ENCODE measurements around the gene AGR2. TPM values are rescaled to one million over a fixed set of nuclear protein-coding genes. Genes with fewer than 3 reads are reported as not detected.

The AGR2 gene
- total RNA-seq, 1 donor from 2014 or later, result not detected

GRCh38 chr7:16805441-16805840, 642 bp upstream of the AGR2 start:
- no peak for DNase-seq (ENCODE audit: low spot score)
- Mint-ChIP-seq H3K27me3 (ENCODE audit: insufficient read depth) (peaks cover 11% of the 10 kb centered on the region), H3K9me3 (no peaks in the 10 kb centered on the region), H3K36me3 (ENCODE audit: low read depth) (no peaks in the 10 kb centered on the region), H3K4me3 (no peak overlapping the region), H3K27ac (no peak overlapping the region), H3K4me1 (ENCODE audit: low read depth) (no peaks in the 10 kb centered on the region)
- intact Hi-C loops (cut with micrococcal nuclease), result no loop called here

GRCh38 chr7:16803881-16804673, 722 bp downstream of the AGR2 start:
- no peak overlapping the region for H3K4me3 Mint-ChIP-seq
- no peaks in the 10 kb centered on the region for H3K9me3 Mint-ChIP-seq
- intact Hi-C loops (cut with micrococcal nuclease), result no loop called here

GRCh38 chr7:16803125-16803524, 1.7 kb downstream of the AGR2 start:
- DNase-seq (ENCODE audit: low spot score), result no peak
- Mint-ChIP-seq H3K9me3 (no peaks in the 10 kb centered on the region), H3K27ac (no peak overlapping the region), H3K4me3 (no peak overlapping the region), H3K36me3 (ENCODE audit: low read depth) (no peaks in the 10 kb centered on the region), H3K4me1 (ENCODE audit: low read depth) (no peaks in the 10 kb centered on the region), H3K27me3 (ENCODE audit: insufficient read depth) (peaks cover 4% of the 10 kb centered on the region)
- intact Hi-C loops (cut with micrococcal nuclease), result no loop called here

More at GRCh38 chr7:16803881-16804673, 722 bp downstream of the AGR2 start:
- DNase-seq (ENCODE audit: low spot score), result no peak
- Mint-ChIP-seq H3K36me3 (ENCODE audit: low read depth) (no peaks in the 10 kb centered on the region), H3K27me3 (ENCODE audit: insufficient read depth) (peaks cover 7% of the 10 kb centered on the region), H3K27ac (no peak overlapping the region), H3K4me1 (ENCODE audit: low read depth) (no peaks in the 10 kb centered on the region)

- no peak for DNase-seq (ENCODE audit: low spot score)
- no peaks in the 10 kb centered on the region for H3K4me1 Mint-ChIP-seq (ENCODE audit: low read depth)
- intact Hi-C loops (cut with micrococcal nuclease), result loop anchor here (1.0 kb wide), 1 partner anchor 117 kb away; no protein-coding TSS in a partner anchor
- H3K36me3 Mint-ChIP-seq (ENCODE audit: low read depth), result no peaks in the 10 kb centered on the region
- H3K27ac Mint-ChIP-seq, result no peak overlapping the region
- H3K9me3 Mint-ChIP-seq, result no peaks in the 10 kb centered on the region
- peaks cover 1% of the 10 kb centered on the region for H3K27me3 Mint-ChIP-seq (ENCODE audit: insufficient read depth)
- H3K4me3 Mint-ChIP-seq, result no peak overlapping the region
These were observed 3.2 kb downstream of the AGR2 start for GRCh38 chr7:16801579-16801978.

GRCh38 chr7:16801111-16801542, 3.7 kb downstream of the AGR2 start:
- H3K4me1 Mint-ChIP-seq (ENCODE audit: low read depth), result no peaks in the 10 kb centered on the region
- no peaks in the 10 kb centered on the region for H3K36me3 Mint-ChIP-seq (ENCODE audit: low read depth)
- no peak for DNase-seq (ENCODE audit: low spot score)
- H3K9me3 Mint-ChIP-seq, result no peaks in the 10 kb centered on the region
- no peak overlapping the region for H3K27ac Mint-ChIP-seq
- no peak overlapping the region for H3K4me3 Mint-ChIP-seq
- H3K27me3 Mint-ChIP-seq (ENCODE audit: insufficient read depth), result peaks cover 4% of the 10 kb centered on the region
- intact Hi-C loops (cut with micrococcal nuclease), result loop anchor here (1.0 kb wide), 1 partner anchor 117 kb away; no protein-coding TSS in a partner anchor

GRCh38 chr7:16795624-16796023, 9.2 kb downstream of the AGR2 start:
- no peaks in the 10 kb centered on the region for H3K36me3 Mint-ChIP-seq (ENCODE audit: low read depth)
- DNase-seq (ENCODE audit: low spot score), result no peak
- no peaks in the 10 kb centered on the region for H3K9me3 Mint-ChIP-seq
- H3K27ac Mint-ChIP-seq, result no peak overlapping the region
- intact Hi-C loops (cut with micrococcal nuclease), result no loop called here
- H3K27me3 Mint-ChIP-seq (ENCODE audit: insufficient read depth), result peaks cover 7% of the 10 kb centered on the region
- H3K4me3 Mint-ChIP-seq, result no peak overlapping the region
- H3K4me1 Mint-ChIP-seq (ENCODE audit: low read depth), result no peaks in the 10 kb centered on the region

GRCh38 chr7:16794986-16795385, 9.8 kb downstream of the AGR2 start:
- intact Hi-C loops (cut with micrococcal nuclease), result no loop called here
- H3K9me3 Mint-ChIP-seq, result no peaks in the 10 kb centered on the region
- H3K4me3 Mint-ChIP-seq, result no peak overlapping the region
- DNase-seq (ENCODE audit: low spot score), result no peak
- no peaks in the 10 kb centered on the region for H3K4me1 Mint-ChIP-seq (ENCODE audit: low read depth)
- no peak overlapping the region for H3K27ac Mint-ChIP-seq
- H3K27me3 Mint-ChIP-seq (ENCODE audit: insufficient read depth), result peaks cover 7% of the 10 kb centered on the region
- no peaks in the 10 kb centered on the region for H3K36me3 Mint-ChIP-seq (ENCODE audit: low read depth)

- H3K27ac Mint-ChIP-seq, result no peak overlapping the region
- H3K4me3 Mint-ChIP-seq, result no peak overlapping the region
- DNase-seq (ENCODE audit: low spot score), result no peak
- H3K36me3 Mint-ChIP-seq (ENCODE audit: low read depth), result no peaks in the 10 kb centered on the region
- no peaks in the 10 kb centered on the region for H3K4me1 Mint-ChIP-seq (ENCODE audit: low read depth)
- H3K9me3 Mint-ChIP-seq, result no peaks in the 10 kb centered on the region
- intact Hi-C loops (cut with micrococcal nuclease), result no loop called here
- H3K27me3 Mint-ChIP-seq (ENCODE audit: insufficient read depth), result peaks cover 7% of the 10 kb centered on the region
These were observed 12.7 kb downstream of the AGR2 start for GRCh38 chr7:16791905-16792698.

- intact Hi-C loops (cut with micrococcal nuclease), result no loop called here
- Mint-ChIP-seq H3K27ac (no peak overlapping the region), H3K27me3 (ENCODE audit: insufficient read depth) (peaks cover 4% of the 10 kb centered on the region), H3K4me3 (no peak overlapping the region), H3K36me3 (ENCODE audit: low read depth) (no peaks in the 10 kb centered on the region), H3K9me3 (no peaks in the 10 kb centered on the region), H3K4me1 (ENCODE audit: low read depth) (no peaks in the 10 kb centered on the region)
- no peak for DNase-seq (ENCODE audit: low spot score)
These were observed 13.7 kb downstream of the AGR2 start for GRCh38 chr7:16791071-16791470.

GRCh38 chr7:16787127-16787526, 17.7 kb downstream of the AGR2 start:
- Mint-ChIP-seq H3K36me3 (ENCODE audit: low read depth) (no peaks in the 10 kb centered on the region), H3K4me1 (ENCODE audit: low read depth) (no peaks in the 10 kb centered on the region), H3K9me3 (no peaks in the 10 kb centered on the region), H3K4me3 (no peak overlapping the region), H3K27me3 (ENCODE audit: insufficient read depth) (peaks cover 2% of the 10 kb centered on the region), H3K27ac (no peak overlapping the region)
- no peak for DNase-seq (ENCODE audit: low spot score)
- intact Hi-C loops (cut with micrococcal nuclease), result no loop called here

- DNase-seq (ENCODE audit: low spot score), result no peak
- intact Hi-C loops (cut with micrococcal nuclease), result no loop called here
- no peak overlapping the region for H3K27ac Mint-ChIP-seq
- H3K27me3 Mint-ChIP-seq (ENCODE audit: insufficient read depth), result peaks cover 2% of the 10 kb centered on the region
- no peaks in the 10 kb centered on the region for H3K9me3 Mint-ChIP-seq
- H3K4me3 Mint-ChIP-seq, result no peak overlapping the region
- no peaks in the 10 kb centered on the region for H3K4me1 Mint-ChIP-seq (ENCODE audit: low read depth)
- no peaks in the 10 kb centered on the region for H3K36me3 Mint-ChIP-seq (ENCODE audit: low read depth)
These were observed 18.5 kb downstream of the AGR2 start for GRCh38 chr7:16786257-16786656.

- Mint-ChIP-seq H3K4me1 (ENCODE audit: low read depth) (no peaks in the 10 kb centered on the region), H3K36me3 (ENCODE audit: low read depth) (no peaks in the 10 kb centered on the region), H3K9me3 (no peaks in the 10 kb centered on the region), H3K4me3 (no peak overlapping the region), H3K27ac (no peak overlapping the region), H3K27me3 (ENCODE audit: insufficient read depth) (peaks cover 2% of the 10 kb centered on the region)
- DNase-seq (ENCODE audit: low spot score), result no peak
- intact Hi-C loops (cut with micrococcal nuclease), result no loop called here
These were observed 19.0 kb downstream of the AGR2 start for GRCh38 chr7:16785846-16786245.

- Mint-ChIP-seq H3K27ac (no peak overlapping the region), H3K27me3 (ENCODE audit: insufficient read depth) (peaks cover 2% of the 10 kb centered on the region), H3K4me1 (ENCODE audit: low read depth) (no peaks in the 10 kb centered on the region), H3K36me3 (ENCODE audit: low read depth) (no peaks in the 10 kb centered on the region), H3K4me3 (no peak overlapping the region), H3K9me3 (no peaks in the 10 kb centered on the region)
- no peak for DNase-seq (ENCODE audit: low spot score)
- intact Hi-C loops (cut with micrococcal nuclease), result no loop called here
These were observed 19.5 kb downstream of the AGR2 start for GRCh38 chr7:16785321-16785720.

Data from activated T-helper 1 cell treated with anti-CD3 and anti-CD28 coated beads, Interleukin-12 subunit alpha, Interleukin-12 subunit beta, Interleukin-2, Interleukin-4 antibody, amounts not matched to agents 30 ng/mL and 10 ng/mL and 1 ng/mL, durations not matched to agents 14 hours and 24 hours and 36 hours (primary cell).